Karpas-422 (cell line): Measurements from ENCODE around the gene MAPK13. TPM values are rescaled to one million over a fixed set of nuclear protein-coding genes. Genes with fewer than 3 reads are reported as not detected.

ENCODE experiments used
- DNase-seq: peaks from one replicate; pipeline ENCODE4 v3.0.0-alpha.2; 2015
- H2AFZ ChIP-seq: fragments of 200-600 bp; sonication (generic); 2 replicates; pipeline ENCODE4 v1.6.1; 2014; ENCODE audit warnings: antibody characterized with exemption, low read length, mixed read lengths
- H3K27ac ChIP-seq: fragments of 200-600 bp; sonication (generic); 2 replicates; pipeline ENCODE4 v1.5.1; 2014; ENCODE audit warnings: mild to moderate bottlenecking, low read length, moderate library complexity
- H3K27me3 ChIP-seq: fragments of 200-600 bp; sonication (generic); 2 replicates; pipeline ENCODE4 v1.6.1; 2014; ENCODE audit warnings: low read length, mixed read lengths
- H3K36me3 ChIP-seq: fragments of 200-600 bp; sonication (generic); 2 replicates; pipeline ENCODE4 v1.6.1; 2014; ENCODE audit warnings: low read length, mixed read lengths; ENCODE audit not compliant: insufficient read depth
- H3K4me1 ChIP-seq: fragments of 200-600 bp; sonication (generic); 2 replicates; pipeline ENCODE4 v1.6.1; 2014; ENCODE audit warnings: mild to moderate bottlenecking, low read length, mixed read lengths
- H3K4me2 ChIP-seq: fragments of 200-600 bp; sonication (generic); 2 replicates; pipeline ENCODE4 v1.6.1; 2014; ENCODE audit warnings: low read length, low read depth, mild to moderate bottlenecking; ENCODE audit not compliant: poor library complexity, severe bottlenecking
- H3K4me3 ChIP-seq: fragments of 200-600 bp; sonication (generic); 2 replicates; pipeline ENCODE4 v1.5.1; 2014; ENCODE audit warnings: mild to moderate bottlenecking, antibody characterized with exemption, low read length, mixed read lengths
- H3K79me2 ChIP-seq: fragments of 200-600 bp; sonication (generic); 2 replicates; pipeline ENCODE4 v1.6.1; 2014; ENCODE audit warnings: mild to moderate bottlenecking, low read length, mixed read lengths
- H3K9ac ChIP-seq: fragments of 200-600 bp; sonication (generic); 2 replicates; pipeline ENCODE4 v1.6.0; 2014; ENCODE audit warnings: low read length
- H3K9me2 ChIP-seq: fragments of 200-600 bp; sonication (generic), shearing (Covaris generic); replicated peaks from 2 replicates; pipeline ENCODE4 v1.6.0; 2014; ENCODE audit warnings: mild to moderate bottlenecking, low read length, moderate library complexity; ENCODE audit not compliant: insufficient read depth
- H3K9me3 ChIP-seq: fragments of 300-700, 200-600 bp; sonication (generic); 2 replicates; pipeline ENCODE4 v1.6.1; 2014; ENCODE audit warnings: low read length, mixed read lengths
- H4K20me1 ChIP-seq: fragments of 200-600 bp; sonication (generic); 2 replicates; pipeline ENCODE4 v1.6.1; 2014; ENCODE audit warnings: mild to moderate bottlenecking, antibody characterized with exemption, low read length, low read depth; ENCODE audit not compliant: insufficient read depth
- total RNA-seq: library from RNA; depleted of rRNA; stranded (reverse); fragments of >200 nt; shearing (Covaris generic); gene quantifications from 2 replicates; pipeline ENCODE4 v1.2.3, GENCODE V29; 2014; ENCODE audit warnings: low replicate concordance; rRNA removed

The MAPK13 gene
- total RNA-seq, 1 experiment from 2014 or later = 1.6 TPM

DNA sequence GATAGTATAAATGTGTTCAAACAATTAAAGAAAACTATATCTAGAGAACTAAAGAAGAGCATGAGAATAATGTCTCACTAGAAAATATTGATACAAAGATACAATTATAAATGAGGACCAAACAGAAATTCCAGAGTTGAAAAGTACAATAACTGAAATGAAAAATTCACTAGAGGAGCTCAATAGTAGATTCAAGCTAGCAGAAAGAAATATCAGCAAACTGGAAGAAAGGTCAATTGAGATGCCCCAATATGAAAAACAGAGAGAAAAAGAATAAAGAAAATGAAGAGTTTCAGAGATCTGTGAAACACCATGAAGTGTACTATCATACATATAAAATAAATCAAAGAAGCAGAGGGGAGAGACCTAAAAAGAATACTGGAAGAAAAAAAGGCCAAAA lies 48.2 kb downstream of the MAPK13 start:
- no peak overlapping the region for H2AFZ ChIP-seq
- H3K27ac ChIP-seq = no peak overlapping the region
- no peak for DNase-seq
- H3K9me2 ChIP-seq = no peaks in the 10 kb centered on the region
- H3K79me2 ChIP-seq = no peaks in the 10 kb centered on the region
- no peaks in the 10 kb centered on the region for H3K4me1 ChIP-seq
- no peak overlapping the region for H3K9ac ChIP-seq
- H3K27me3 ChIP-seq = peaks cover 8% of the 10 kb centered on the region
- no peaks in the 10 kb centered on the region for H3K36me3 ChIP-seq
- H3K4me3 ChIP-seq = no peak overlapping the region
- no peak overlapping the region for H3K4me2 ChIP-seq
- peaks cover 15% of the 10 kb centered on the region for H3K9me3 ChIP-seq
- H4K20me1 ChIP-seq = no peaks in the 10 kb centered on the region

DNA sequence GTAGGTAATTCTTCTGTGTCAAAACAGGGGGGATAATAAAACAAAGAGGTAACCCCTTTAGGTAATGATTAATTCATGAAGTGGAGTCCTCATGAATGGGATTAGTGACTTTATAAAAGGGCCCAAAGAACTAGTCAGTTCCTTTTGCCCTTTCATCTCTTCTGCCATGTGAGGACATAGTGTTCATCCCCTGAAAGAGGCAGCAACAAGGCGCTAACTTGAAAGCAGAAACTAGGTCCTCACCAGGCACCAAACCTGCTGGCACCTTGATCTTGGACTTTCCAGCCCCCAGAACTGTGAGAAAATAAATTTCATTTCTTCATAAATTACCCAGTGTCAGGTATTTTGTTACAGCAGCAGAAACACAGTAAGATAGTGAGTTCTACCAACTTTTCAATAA lies 49.8 kb downstream of the MAPK13 start:
- no peak for DNase-seq

DNA sequence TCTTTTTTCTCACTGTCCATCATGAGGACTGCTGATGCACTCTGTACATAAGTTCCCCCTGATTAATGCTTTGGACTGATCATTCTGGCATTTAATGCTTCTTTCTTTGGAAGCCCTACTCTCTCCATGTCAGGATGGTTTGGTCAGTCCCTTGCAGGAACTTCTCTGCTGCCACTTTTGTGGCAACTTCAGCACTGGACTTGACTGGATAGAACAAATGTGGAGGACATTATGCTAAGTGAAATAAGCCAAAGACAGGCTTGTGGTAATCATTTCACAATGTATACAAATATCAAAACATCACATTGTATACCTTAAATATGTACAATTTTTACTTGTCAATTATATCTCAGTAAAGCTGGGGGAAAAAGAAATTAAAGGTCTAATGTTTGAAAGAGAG lies 54.0 kb downstream of the MAPK13 start:
- Histone ChIP-seq H3K36me3 (no peaks in the 10 kb centered on the region), H3K9ac (no peak overlapping the region), H3K4me3 (no peak overlapping the region), H3K27ac (no peak overlapping the region), H3K27me3 (no peaks in the 10 kb centered on the region), H3K9me3 (no peaks in the 10 kb centered on the region), H2AFZ (no peak overlapping the region), H3K4me1 (no peaks in the 10 kb centered on the region), H3K79me2 (no peaks in the 10 kb centered on the region), H3K9me2 (no peaks in the 10 kb centered on the region), H4K20me1 (no peaks in the 10 kb centered on the region), H3K4me2 (no peak overlapping the region)
- no peak for DNase-seq

More for the DNA sequence above, 49.8 kb downstream of the MAPK13 start:
- Histone ChIP-seq H2AFZ (no peak overlapping the region), H3K9me2 (no peaks in the 10 kb centered on the region), H3K4me2 (no peak overlapping the region), H3K9ac (no peak overlapping the region), H4K20me1 (no peaks in the 10 kb centered on the region), H3K4me1 (no peaks in the 10 kb centered on the region), H3K79me2 (no peaks in the 10 kb centered on the region), H3K27ac (no peak overlapping the region), H3K27me3 (peaks cover 8% of the 10 kb centered on the region), H3K9me3 (peaks cover 15% of the 10 kb centered on the region), H3K4me3 (no peak overlapping the region), H3K36me3 (no peaks in the 10 kb centered on the region)

DNA sequence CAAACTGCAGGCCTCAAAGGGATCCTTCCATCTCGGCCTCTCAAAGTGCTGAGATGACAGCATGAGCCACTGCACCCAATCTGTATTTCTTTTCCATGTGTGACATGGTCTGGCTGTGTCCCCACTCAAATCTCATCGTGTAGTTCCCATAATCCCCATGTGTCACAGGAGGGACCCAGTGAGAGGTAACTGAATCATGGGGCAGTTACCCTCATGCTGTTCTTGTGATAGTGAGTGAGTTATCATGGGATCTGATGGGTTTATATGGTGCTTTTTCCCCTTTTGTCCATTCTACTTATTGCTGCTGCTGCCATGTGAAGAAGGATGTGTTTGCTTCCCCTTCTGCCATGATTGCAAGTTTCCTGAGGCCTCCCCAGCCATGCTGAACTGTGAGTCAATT lies 55.9 kb downstream of the MAPK13 start:
- Histone ChIP-seq H2AFZ (no peak overlapping the region), H3K9ac (no peak overlapping the region), H3K27ac (no peak overlapping the region), H3K27me3 (no peaks in the 10 kb centered on the region), H4K20me1 (no peaks in the 10 kb centered on the region), H3K9me3 (no peaks in the 10 kb centered on the region), H3K9me2 (no peaks in the 10 kb centered on the region), H3K36me3 (no peaks in the 10 kb centered on the region), H3K4me2 (no peak overlapping the region), H3K4me1 (no peaks in the 10 kb centered on the region), H3K4me3 (no peak overlapping the region), H3K79me2 (no peaks in the 10 kb centered on the region)
- DNase-seq = no peak

DNA sequence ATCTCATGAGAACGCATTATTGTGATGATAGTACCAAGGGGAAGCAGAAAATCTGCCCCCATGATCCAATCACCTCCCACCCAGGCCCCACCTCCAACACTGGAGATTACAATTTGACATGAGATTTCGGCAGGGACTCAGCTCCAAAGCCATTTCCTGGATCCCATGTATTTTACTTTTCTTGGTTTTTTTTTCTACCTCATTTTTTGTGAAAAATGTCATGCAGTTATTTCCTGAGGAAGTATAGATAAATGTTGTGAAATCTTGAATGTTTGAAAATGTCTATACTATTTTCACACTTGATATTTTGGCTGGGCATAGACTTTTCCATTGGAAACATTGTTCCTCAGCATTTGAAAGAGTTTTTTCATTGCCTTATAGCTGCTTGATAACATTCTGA lies 57.1 kb downstream of the MAPK13 start:
- no peaks in the 10 kb centered on the region for H3K9me3 ChIP-seq
- H3K27ac ChIP-seq = no peak overlapping the region
- no peaks in the 10 kb centered on the region for H3K36me3 ChIP-seq
- H3K4me1 ChIP-seq = no peaks in the 10 kb centered on the region
- no peaks in the 10 kb centered on the region for H4K20me1 ChIP-seq
- H3K4me3 ChIP-seq = no peak overlapping the region
- DNase-seq = no peak
- H3K27me3 ChIP-seq = no peaks in the 10 kb centered on the region
- no peak overlapping the region for H3K9ac ChIP-seq
- no peak overlapping the region for H3K4me2 ChIP-seq
- no peaks in the 10 kb centered on the region for H3K9me2 ChIP-seq
- no peaks in the 10 kb centered on the region for H3K79me2 ChIP-seq
- H2AFZ ChIP-seq = no peak overlapping the region

Other genes starting within 250 kb of the MAPK13 start
- gene SRPK1, start 209.4 kb upstream of the MAPK13 start, total RNA-seq = 94.4 and 104 TPM in 2 replicates
- gene SLC26A8, start 105.9 kb upstream of the MAPK13 start, total RNA-seq = not detected in 2 replicates
- 46.2 and 56.1 TPM in 2 replicates for gene MAPK14, start 102.7 kb upstream of the MAPK13 start, total RNA-seq
- 10.3 and 16.2 TPM in 2 replicates for gene BRPF3, start 66.2 kb downstream of the MAPK13 start, total RNA-seq
- not detected in 2 replicates for gene PNPLA1, start 139.5 kb downstream of the MAPK13 start, total RNA-seq
- not detected in 2 replicates for gene BNIP5, start 206.4 kb downstream of the MAPK13 start, total RNA-seq